Stimulated activated CD4-positive, alpha-beta T cell treated with anti-CD3 and anti-CD28 coated beads, Interleukin-1b, Interleukin-23, amount 100 ng/mL, for 4 hours (primary cell): ENCODE data around the gene DHRS4.
"Not testable (repeated sequence)": the region's sequence is repeated elsewhere in the genome, so short reads cannot be mapped to it uniquely, and the experiment has no call there.

Source experiments
- DNase-seq, 2 donors: peaks; one replicate each; pipeline ENCODE4 v3.0.0-alpha.2; 2020; ENCODE audit warnings: low read depth in 2 of 2

DHRS4 gene

DNA sequence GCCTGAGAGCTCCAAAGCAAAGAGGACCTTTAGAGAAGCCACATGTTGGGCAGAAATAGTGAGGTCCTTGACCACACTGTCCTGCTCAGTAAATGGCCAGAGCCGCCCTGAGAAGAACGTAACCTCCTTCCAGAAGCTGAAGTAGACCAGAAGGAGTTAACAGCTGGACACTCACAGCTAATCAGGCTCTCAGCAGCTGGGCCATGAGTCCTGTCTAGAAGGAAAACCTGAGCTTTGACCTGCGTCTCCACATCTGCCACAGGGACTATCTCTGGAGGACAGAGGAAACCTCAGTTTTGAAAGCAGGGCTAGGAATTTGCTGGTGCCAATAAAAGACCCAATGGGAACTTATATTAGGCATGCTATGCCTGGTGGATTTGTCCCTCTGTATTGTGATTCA, 12.3 kb upstream of the DHRS4 start:
- no peak for DNase-seq

DNA sequence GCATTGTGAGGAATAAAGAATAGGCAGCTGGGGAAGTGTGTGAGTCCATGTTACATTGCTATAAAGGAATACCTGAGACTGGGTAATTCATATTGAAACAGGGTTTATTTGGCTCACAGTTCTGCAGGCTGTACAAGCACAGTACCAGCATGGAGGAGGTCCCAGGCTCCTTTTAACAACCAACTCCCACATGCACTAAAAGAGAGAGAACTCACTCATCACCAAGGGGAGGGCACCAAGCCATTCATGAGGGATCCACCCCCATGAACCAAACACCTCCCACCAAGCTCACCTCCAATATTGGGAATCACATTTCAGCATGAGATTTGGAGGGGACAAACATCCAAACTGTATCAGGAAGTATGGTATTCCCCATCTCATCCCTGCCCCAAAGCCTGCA, 11.9 kb upstream of the DHRS4 start:
- DNase-seq, result no peak

DNA sequence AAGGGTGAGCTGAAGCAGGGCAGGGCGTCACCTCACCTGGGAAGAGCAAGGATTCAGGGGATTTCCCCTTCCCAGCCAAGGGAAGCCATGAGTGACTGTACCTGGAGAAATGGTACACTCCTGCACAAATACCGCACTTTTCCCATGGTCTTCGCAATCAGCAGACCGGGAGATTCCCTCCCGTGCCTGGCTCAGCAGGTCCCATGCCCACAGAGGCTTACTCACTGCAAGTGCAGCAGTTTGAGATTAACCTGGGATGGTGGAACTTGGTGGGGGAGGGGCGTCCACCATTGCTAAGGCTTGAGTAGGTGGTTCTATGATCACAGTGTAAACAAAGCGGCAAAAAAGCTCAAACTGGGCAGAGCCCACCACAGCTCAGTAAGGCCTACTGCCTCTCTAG, 11.0 kb upstream of the DHRS4 start:
- no peak for DNase-seq

DNA sequence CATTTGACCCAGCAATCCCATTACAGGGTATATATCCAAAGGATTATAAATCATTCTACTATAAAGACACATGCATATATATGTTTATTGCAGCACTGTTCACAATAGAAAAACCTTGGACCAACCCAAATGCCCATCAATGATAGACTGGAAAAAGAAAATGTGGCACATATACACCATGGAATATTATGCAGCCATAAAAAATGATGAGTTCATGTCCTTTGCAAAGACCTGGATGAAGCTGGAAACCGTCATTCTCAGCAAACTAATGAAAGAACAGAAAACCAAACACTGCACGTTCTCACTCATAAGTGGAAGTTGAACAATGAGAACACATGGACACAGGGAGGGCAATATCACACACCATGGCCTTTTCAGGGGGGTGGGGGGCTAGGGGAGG, 4.5 kb upstream of the DHRS4 start:
- DNase-seq, result not testable (repeated sequence)

DNA sequence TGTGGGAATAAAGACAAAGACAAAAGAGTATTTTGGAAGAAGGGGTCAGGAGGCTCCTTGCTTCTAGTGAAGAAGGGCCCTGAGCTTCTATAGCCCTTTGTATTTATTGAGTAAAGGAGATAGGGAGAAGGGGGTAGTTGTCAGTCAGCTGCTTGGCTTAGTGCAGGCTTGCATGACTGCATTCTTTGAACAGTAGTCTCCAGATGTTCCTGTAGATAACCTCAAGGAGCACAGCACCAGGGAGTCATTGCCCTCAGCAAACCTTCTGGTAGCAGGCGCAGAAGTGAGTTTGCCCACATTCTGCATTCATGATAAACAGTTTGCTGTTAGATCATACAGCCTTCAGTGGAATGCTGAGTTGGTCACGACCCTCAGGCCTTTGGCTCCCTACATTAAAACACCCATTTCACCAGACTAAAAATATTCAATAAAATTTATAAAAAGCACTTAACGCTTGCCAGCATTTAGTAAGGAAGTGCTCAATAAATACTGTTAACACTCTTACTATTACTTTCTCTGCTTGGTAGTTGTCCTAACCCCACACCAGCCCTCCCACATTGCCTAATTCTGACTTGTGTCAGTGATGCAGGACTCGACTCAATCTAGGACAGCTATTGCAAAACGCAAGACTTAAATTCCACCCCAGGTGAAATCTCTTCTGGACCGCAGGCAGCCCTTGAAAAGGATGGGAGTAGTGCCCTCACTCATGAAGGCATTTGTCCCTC, 3.0 kb upstream of the DHRS4 start:
- no peak for DNase-seq

DNA sequence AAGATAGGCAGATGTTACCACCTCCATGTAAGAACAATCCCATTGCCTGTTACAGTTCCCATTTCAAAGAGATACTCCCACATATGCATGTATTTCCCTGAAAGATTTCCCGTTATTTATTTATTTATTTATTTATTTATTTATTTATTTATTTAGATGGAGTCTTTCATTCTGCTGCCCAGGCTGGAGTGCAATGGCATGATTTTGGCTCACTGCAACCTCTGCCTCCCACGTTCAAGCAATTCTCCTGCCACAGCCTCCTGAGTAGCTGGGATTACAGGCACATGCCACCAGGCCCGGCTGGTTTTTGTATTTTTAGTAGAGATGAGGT, 2.5 kb upstream of the DHRS4 start:
- DNase-seq, result not testable (repeated sequence)

DNA sequence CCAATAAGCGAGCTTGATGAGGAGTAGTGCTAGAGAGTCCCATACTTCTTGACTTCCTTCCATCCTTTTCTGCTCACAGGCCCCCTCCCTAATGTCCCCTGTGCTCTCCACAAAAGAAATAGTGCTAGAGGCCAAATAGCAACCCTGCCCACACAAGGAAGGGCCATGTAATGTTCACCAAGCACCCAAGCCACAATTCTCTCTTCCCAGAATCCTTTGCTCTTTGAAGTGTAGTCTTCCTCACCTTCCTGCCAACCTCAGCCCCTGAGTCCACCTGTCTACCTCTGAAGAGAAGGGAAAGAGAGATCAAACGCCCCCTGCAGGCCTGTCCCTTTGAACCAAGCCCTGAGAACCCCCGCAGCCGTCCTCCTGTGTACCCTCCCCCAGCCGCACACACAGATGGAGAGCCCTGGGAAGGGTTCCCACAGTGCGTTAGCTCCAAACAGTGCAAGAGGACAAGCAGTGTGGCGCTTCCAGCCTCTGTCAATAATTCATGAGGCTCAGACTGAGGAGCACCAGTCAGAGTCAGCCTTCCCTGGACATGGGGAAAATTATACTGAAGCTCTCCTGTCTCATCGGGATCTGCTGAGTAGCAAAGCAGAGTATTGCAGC, 1.9 kb upstream of the DHRS4 start:
- no peak for DNase-seq

DNA sequence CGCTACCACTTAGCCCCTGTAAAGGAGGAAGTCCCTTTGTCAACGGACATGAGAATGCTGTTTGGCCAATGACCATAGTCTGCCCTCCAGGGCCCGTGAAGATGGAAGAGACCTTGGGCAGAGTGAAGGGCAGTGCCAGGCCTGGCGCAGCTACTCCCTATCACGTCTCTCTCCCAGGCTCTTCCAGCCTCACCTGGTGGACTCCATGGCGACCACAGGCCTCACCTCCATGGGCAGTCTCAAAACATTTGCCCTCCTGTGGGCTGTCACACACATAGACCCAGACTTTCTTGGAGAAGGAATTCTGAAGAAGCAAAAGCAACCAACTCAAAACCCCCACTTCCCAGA, 480 bp upstream of the DHRS4 start:
- not testable (repeated sequence) for DNase-seq

DNA sequence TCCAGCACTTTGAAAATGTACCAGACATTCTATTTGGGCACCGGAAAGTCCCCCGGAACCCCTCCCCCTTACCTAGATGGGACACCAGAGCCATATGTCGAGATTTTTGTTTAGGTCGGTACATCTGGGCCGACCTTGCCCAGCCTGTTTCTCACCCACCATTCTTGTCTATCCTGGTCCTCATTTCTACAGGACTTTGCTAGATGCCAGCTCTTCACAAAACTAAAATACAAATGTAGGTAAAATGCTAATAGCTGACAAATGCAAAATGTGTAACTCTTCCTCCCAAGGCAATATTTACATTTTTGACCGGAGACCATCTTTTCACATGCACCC, 677 bp downstream of the DHRS4 start:
- DNase-seq, result not testable (repeated sequence)

DNA sequence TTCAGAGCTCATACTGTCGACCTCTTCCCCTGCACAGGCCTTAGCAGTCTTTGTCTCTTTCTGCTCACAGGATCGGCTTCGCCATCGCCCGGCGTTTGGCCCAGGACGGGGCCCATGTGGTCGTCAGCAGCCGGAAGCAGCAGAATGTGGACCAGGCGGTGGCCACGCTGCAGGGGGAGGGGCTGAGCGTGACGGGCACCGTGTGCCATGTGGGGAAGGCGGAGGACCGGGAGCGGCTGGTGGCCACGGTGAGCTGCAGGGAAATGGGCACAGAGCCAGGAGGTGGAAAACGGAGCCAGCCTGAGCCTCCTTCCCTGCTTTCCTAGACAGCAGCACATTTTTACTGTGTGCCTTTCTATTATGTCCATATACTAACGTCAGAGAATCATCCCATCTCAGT, 1.4 kb downstream of the DHRS4 start:
- not testable (repeated sequence) for DNase-seq

DNA sequence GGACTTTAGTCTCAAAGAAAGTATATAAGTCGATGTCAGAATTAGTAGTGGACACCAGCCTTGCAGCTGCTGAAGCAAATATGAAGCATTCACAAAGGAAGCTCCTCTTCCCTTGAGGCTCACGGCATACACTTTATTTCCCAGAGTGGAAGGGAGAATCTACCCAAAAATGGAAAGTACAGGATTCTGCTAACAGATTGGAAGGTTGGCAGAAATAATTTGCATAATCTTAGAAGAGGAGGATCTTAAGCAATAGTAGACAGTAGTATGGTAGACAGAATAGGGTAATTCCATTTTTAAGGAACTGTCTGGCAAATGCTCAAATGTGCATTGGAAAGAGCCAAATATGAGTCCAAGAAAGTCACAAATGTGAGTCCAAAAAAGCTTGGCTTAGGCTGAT, 2.2 kb downstream of the DHRS4 start:
- DNase-seq, result not testable (repeated sequence)

DNA sequence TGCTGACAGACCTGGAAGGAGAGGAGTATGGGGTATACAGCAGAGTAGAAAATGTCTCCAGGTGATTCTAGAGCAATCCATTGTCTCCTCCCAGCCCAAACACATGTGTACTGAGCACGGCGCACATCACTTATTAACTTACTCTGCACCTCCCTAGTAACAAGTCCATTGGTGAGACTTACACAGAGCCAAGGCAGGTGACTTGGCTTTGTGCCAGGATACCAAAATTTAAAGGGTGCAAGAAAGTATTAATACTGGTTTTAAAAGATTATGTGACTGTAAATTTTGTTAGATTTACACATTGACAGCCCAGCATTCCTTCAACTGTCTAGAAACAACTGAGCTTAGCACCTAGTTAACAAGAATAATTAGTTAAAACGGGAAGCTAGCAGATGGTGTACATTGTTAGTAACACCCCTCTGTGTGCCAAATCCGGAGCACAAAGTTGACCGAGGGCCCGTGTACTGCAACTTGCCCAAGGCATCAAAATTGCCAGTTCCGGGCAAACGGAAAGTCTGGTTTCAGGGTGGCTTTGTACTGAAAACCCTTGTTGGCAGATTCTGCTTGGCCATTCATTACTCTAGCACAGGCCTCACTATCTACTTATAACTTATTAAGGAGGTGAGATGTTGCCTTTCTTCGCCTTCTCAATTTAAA, 4.5 kb downstream of the DHRS4 start:
- not testable (repeated sequence) for DNase-seq

DNA sequence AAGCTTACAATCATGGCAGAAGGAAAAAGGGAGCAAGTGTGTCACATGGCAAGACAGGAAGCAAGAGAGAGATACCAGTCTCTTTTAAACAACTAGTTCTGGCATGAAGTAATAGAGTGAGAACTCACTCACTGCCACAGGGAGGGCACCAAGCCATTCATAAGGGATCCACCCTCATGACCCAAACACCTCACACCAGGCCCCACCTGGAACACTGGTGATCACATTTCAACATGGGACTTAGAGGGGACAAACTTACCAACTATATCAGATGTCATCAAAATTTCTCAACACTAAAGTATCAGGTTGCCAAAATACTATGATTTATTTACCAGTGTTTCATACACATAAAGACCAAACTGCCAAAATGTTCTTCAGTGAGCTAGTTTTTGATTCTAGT, 7.3 kb downstream of the DHRS4 start:
- not testable (repeated sequence) for DNase-seq

DNA sequence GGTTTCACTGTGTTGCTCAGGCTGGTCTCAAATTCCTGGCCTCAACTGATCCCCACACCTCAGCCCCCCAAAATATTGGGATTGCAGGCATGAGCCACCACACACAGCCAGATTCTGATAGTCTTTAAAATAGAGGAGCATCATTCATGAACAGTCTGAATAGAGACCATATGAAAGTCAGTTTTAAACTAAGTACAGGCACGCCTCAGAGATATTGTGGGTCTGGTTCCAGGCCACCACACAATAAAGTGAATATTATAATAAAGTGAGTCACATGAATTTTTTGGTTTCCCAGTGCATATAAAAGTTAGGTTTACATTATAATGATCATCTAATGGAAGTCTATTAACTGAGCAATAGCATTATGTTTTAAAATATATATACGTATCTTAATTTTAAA, 8.1 kb downstream of the DHRS4 start:
- not testable (repeated sequence) for DNase-seq

DNA sequence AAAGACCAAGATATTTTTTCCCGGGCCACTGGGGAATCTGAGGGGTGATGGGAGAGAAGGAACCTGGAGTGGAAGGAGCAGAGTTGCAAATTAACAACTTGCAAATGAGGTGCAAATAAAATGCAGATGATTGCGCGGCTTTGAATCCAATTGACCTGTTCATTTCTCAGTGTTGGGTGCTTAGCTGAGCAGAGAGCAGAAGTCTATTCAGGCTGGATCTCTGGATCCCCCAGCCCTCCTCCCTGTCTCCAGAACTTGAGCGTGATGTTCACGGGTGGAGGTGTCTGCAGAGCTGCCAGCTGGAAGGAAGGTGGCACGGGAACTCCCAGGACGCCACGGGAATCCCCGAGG, 15.5 kb downstream of the DHRS4 start:
- DNase-seq, result not testable (repeated sequence)

DNA sequence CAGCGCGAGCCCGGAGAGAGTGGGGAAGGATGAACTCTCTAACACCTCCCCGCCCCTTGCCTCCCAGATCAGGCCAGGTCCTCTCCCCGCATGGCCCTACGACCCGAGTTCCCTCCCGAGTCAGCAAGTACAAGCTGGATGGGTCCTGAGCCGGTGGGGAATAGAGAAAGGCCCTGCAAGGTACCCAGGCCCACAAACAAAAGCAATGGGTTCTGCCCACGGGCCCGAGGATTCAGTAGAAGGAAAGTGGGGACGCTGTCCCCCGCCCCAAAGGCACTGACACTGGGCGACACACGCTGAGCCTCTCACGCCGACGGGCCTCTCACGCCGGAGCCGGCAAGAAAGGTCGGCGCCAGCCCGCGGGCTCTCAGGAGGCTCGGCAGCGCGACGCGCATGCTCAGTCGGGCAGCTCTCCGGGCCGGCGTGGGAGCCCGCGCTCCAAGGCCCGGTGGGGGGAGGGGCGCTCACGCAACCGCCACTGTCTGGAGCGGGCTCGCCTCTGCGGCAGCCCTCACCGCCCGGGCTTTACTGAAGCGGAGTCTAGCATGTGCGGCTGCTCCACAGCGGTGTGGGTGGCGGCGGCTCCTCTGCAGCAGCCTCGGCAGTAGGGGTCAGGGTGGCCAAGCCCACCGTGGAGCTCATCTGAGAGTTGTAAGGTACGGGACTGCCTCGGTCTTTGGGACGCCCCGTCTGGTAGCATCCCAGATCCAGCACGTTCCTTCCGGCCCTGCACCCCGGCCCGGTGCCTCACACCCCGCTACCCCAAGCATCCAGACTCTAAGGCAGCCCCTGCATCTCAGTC, 16.1 kb downstream of the DHRS4 start:
- DNase-seq, result peak; percentile 31 to 67

DNA sequence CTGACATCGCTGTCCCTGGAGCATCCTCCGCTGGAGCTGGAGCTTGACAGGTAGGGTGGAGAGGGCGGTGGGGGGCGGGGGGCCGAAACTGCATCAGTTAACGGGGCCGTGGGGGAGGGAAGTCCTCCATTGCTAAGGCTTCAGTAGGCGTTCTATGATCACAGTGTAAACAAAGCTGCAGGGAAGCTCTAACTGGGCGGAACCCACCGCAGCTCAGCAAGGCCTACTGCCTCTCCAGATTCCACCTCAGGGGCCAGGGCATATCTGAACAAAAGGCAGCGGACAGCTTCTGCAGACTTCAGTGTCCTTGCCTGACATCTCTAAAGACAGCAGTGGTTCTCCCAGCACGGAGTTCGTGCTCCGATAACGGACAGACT, 16.7 kb downstream of the DHRS4 start:
- DNase-seq, result not testable (repeated sequence)

DNA sequence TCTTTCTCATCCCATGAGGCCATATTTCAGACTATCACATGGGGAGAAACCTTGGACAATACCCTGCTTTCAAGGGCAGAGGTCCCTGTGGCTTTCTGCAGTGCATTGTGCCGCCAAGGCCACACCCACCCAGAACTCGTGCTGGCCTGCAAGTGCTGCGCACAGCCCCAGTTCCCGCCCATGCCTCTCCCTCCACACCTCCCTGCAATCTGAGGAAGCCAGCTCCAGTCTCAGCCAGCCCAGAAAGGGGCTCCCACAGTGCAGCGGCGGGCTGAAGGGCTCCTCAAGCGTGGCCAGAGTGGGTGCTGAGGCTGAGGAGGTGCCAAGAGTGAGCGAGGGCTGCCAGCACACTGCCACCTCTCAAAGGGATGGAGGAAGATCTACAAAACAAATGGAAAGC, 19.6 kb downstream of the DHRS4 start:
- not testable (repeated sequence) for DNase-seq

DNA sequence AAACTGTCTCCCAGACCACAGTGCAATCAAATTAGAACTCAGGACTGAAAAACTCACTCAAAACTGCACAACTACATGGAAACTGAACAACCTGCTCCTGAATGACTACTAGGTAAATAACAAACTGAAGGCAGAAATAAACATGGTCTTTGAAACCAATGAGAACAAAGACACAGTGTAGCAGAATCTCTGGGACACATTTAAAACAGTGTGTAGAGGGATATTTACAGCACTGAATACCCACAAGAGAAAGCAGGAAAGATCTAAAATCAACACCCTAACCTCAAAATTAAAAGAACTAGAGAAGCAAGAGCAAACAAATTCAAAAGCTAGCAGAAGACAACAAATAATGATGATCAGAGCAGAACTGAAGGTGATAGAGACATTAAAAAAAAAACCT, 20.5 kb downstream of the DHRS4 start:
- DNase-seq, result not testable (repeated sequence)

DNA sequence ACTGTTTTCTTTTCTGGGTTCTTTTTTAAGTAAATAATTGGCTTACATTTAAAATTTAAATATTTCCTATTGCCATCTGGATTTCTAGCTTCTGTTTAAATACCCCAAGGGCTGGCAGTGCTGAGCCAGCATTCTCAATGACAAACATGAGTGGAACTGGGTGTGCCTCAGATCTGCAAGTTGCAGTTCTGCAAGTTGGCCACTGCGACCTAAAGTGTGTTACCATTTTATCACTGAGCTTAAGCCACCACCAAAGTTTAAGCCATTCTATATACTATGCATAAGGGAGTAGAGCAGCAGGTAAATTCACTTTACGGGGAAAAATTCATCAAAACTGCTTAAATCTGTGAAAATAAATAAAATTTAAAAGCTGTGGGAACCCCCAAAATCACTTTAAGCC, 23.6 kb downstream of the DHRS4 start:
- DNase-seq, result not testable (repeated sequence)

DNA sequence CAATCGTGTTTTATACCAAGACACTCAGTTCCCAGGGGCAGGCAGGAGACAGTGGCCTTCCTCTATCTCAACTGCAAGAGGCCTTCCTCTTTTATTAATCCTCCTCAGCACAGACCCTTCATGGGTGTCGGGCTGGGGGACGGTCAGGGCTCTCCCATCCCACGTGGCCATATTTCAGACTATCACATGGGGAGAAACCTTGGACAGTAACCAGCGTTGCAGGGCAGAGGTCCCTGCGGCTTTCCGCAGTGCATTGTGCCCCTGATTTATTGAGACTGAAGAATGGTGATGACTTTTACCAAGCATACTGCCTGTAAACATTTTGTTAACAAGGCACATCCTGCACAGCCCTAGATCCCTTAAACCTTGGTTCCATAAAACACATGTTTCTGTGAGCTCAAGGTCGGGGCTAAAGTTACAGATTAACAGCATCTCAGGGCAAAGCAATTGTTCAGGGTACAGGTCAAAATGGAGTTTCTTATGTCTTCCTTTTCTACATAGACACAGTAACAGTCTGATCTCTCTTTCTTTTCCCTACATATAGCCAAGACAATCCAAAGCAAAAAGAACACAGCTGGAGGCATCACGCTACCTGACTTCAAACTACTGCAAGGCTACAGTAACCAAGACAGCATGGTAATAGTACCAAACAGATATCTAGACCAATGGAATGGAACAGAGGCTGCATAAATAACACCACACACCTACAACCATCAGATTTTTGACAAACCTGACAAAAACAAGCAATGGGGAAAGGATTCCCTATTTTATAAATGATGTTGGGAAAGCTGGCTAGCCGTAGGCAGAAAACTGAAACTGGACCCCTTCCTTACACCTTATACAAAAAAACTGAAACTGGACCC, 28.6 kb downstream of the DHRS4 start:
- not testable (repeated sequence) for DNase-seq
